GM12865 (cell line): ENCODE measurements around the gene SPAG9.

ENCODE experiments used
- DNase-seq: peaks from one replicate; pipeline ENCODE4 v3.0.0; 2010; ENCODE audit warnings: low read depth
- H3K4me3 ChIP-seq: 2 replicates; pipeline ENCODE4 v1.5.1; 2011; ENCODE audit warnings: mild to moderate bottlenecking, low read depth, low read length, control low read depth
- CTCF ChIP-seq: IDR thresholded peaks from 2 replicates; pipeline ENCODE4 v1.5.1; 2011; ENCODE audit warnings: low read length, control low read depth, low read depth, inconsistent platforms; ENCODE audit not compliant: insufficient read depth; ENCODE audit errors: missing control alignments

The SPAG9 gene

GRCh38 chr17:51018541-51018940 lies 102.1 kb downstream of the SPAG9 start:
- no peak overlapping the region for H3K4me3 ChIP-seq
- DNase-seq = no peak
- TF ChIP-seq CTCF = no peak

- H3K4me3 ChIP-seq = no peak overlapping the region
- no peak for TF ChIP-seq CTCF
- no peak for DNase-seq
Observed at GRCh38 chr17:51017270-51017669, 103.4 kb downstream of the SPAG9 start.

- no peak for TF ChIP-seq CTCF
- DNase-seq = no peak
- no peak overlapping the region for H3K4me3 ChIP-seq
Observed at GRCh38 chr17:51016099-51016498, 104.6 kb downstream of the SPAG9 start.

GRCh38 chr17:51015145-51015558 lies 105.5 kb downstream of the SPAG9 start:
- no peak overlapping the region for H3K4me3 ChIP-seq
- no peak for TF ChIP-seq CTCF
- peak; percentile 16 for DNase-seq

- TF ChIP-seq CTCF = no peak
- no peak overlapping the region for H3K4me3 ChIP-seq
- no peak for DNase-seq
Observed at GRCh38 chr17:51014129-51014528, 106.5 kb downstream of the SPAG9 start.

GRCh38 chr17:51013322-51013721 lies 107.3 kb downstream of the SPAG9 start:
- no peak for DNase-seq
- H3K4me3 ChIP-seq = no peak overlapping the region
- TF ChIP-seq CTCF = no peak

- DNase-seq = no peak
- TF ChIP-seq CTCF = no peak
- no peak overlapping the region for H3K4me3 ChIP-seq
Observed at GRCh38 chr17:51012538-51012937, 108.1 kb downstream of the SPAG9 start.
